ENCODE data around the gene NADSYN1. TPM values are rescaled to one million over a fixed set of nuclear protein-coding genes. Genes with fewer than 3 reads are reported as not detected.
"Not testable (repeated sequence)": the region's sequence is repeated elsewhere in the genome, so short reads cannot be mapped to it uniquely, and the experiment has no call there.

Gene NADSYN1
- total RNA-seq, 2 donors from 2014 or later = 133 to 178 TPM

DNA sequence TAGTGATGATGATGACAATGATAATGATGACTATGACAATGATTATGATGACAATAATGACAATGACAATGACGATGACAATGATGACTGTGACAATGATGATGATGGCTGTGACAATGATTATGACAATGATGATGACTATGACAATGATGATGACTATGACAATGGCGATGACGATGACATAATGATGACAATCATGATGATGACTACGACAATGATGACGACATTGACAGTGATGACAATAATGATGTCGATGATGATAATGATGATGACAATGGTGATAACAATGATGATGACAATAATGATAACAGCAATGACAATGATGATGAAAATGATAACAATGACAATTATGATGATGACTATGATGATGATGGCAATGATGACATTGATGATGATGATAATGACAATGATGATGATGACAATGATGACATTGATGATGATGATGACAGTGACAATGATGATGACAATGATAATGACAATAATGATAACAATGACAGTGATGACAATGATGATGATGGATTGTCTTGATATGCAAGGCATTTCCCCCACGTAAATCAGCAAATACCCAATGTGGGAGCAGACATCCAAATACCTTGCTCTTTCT is 42.5 kb upstream of the NADSYN1 start:
- H3K27me3 ChIP-seq = no peaks in the 10 kb centered on the region
- no peak for DNase-seq
- H3K4me1 ChIP-seq = no peaks in the 10 kb centered on the region
- TF ChIP-seq, protein P1, sequence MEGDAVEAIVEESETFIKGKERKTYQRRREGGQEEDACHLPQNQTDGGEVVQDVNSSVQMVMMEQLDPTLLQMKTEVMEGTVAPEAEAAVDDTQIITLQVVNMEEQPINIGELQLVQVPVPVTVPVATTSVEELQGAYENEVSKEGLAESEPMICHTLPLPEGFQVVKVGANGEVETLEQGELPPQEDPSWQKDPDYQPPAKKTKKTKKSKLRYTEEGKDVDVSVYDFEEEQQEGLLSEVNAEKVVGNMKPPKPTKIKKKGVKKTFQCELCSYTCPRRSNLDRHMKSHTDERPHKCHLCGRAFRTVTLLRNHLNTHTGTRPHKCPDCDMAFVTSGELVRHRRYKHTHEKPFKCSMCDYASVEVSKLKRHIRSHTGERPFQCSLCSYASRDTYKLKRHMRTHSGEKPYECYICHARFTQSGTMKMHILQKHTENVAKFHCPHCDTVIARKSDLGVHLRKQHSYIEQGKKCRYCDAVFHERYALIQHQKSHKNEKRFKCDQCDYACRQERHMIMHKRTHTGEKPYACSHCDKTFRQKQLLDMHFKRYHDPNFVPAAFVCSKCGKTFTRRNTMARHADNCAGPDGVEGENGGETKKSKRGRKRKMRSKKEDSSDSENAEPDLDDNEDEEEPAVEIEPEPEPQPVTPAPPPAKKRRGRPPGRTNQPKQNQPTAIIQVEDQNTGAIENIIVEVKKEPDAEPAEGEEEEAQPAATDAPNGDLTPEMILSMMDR (IDR thresholded peaks at IDR 0.05) = no peak
- H3K4me3 ChIP-seq = no peak overlapping the region
- no peak overlapping the region for H3K9ac ChIP-seq (ENCODE audit: low read depth in 2 of 2, low read length in 2 of 2)
- no peaks in the 10 kb centered on the region for H3K36me3 ChIP-seq
- intact Hi-C loops (cut with DNase I) = no loop called here
- H3K27ac ChIP-seq = no peak overlapping the region
- no peaks in the 10 kb centered on the region for H3K9me3 ChIP-seq

- no peaks in the 10 kb centered on the region for H3K4me1 ChIP-seq
- H3K27me3 ChIP-seq = no peaks in the 10 kb centered on the region
- intact Hi-C loops (cut with DNase I) = no loop called here
- no peak overlapping the region for H3K4me3 ChIP-seq
- TF ChIP-seq, protein P1 (IDR thresholded peaks at IDR 0.05) = no peak
- DNase-seq = no peak
- H3K27ac ChIP-seq = no peak overlapping the region
- H3K9me3 ChIP-seq = no peaks in the 10 kb centered on the region
- H3K9ac ChIP-seq (ENCODE audit: low read depth in 2 of 2, low read length in 2 of 2) = no peak overlapping the region
- H3K36me3 ChIP-seq = no peaks in the 10 kb centered on the region
Measured at GRCh38 chr11:71414645-71415044, 38.4 kb upstream of the NADSYN1 start.

GRCh38 chr11:71418643-71419042 is 34.4 kb upstream of the NADSYN1 start:
- no peak overlapping the region for H3K27ac ChIP-seq
- no peaks in the 10 kb centered on the region for H3K27me3 ChIP-seq
- H3K4me1 ChIP-seq = no peaks in the 10 kb centered on the region
- H3K9ac ChIP-seq (ENCODE audit: low read depth in 2 of 2, low read length in 2 of 2) = no peak overlapping the region
- H3K9me3 ChIP-seq = no peaks in the 10 kb centered on the region
- no peak for DNase-seq
- no peak overlapping the region for H3K4me3 ChIP-seq
- H3K36me3 ChIP-seq = no peaks in the 10 kb centered on the region
- TF ChIP-seq, protein P1 (IDR thresholded peaks at IDR 0.05) = no peak
- intact Hi-C loops (cut with DNase I) = no loop called here

GRCh38 chr11:71420455-71421241 is 32.4 kb upstream of the NADSYN1 start:
- Histone ChIP-seq H3K36me3 (no peaks in the 10 kb centered on the region), H3K27me3 (no peaks in the 10 kb centered on the region), H3K9me3 (no peaks in the 10 kb centered on the region), H3K27ac (no peak overlapping the region), H3K4me1 (no peaks in the 10 kb centered on the region), H3K4me3 (no peak overlapping the region), H3K9ac (ENCODE audit: low read depth in 2 of 2, low read length in 2 of 2) (no peak overlapping the region)
- DNase-seq = peak; percentile 53
- intact Hi-C loops (cut with DNase I) = loop anchor here (5.0 kb wide), 1 partner anchor 608 kb away; no protein-coding TSS in a partner anchor
- TF ChIP-seq, protein P1 (IDR thresholded peaks at IDR 0.05) = peak; percentile 64

DNA sequence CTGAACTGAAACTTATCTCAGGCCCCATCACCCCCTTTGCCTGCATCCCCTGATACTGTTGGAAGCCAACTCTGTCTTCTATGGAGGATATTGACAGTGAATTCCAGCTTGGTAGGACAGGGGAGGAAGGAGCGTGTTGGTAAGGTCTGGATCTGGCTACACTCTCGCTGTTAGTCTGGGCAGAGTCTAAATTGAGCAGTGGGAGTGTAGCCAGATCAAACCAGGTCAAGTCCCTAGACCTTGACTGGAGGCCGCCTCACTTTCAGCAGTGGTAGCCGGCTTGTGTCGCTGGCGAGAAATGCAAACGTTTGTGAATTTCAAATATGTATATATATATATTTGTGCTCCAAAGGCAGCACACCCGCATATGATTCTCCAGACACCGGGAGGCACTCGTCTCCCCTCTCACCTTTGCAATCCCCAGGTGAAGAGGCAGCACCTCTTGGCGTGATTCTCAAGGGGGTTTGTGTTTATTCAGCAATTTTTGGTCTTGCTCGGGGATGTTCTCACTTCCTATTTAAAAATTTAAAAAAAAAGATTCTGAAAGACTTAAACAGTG is 31.5 kb upstream of the NADSYN1 start:
- TF ChIP-seq, protein P1 (IDR thresholded peaks at IDR 0.05) = no peak
- intact Hi-C loops (cut with DNase I) = loop anchor here (5.0 kb wide), 1 partner anchor 609 kb away; no protein-coding TSS in a partner anchor
- Histone ChIP-seq H3K27ac (no peak overlapping the region), H3K9ac (ENCODE audit: low read depth in 2 of 2, low read length in 2 of 2) (no peak overlapping the region), H3K36me3 (no peaks in the 10 kb centered on the region), H3K9me3 (no peaks in the 10 kb centered on the region), H3K27me3 (no peaks in the 10 kb centered on the region), H3K4me1 (no peaks in the 10 kb centered on the region), H3K4me3 (no peak overlapping the region)
- DNase-seq = no peak

DNA sequence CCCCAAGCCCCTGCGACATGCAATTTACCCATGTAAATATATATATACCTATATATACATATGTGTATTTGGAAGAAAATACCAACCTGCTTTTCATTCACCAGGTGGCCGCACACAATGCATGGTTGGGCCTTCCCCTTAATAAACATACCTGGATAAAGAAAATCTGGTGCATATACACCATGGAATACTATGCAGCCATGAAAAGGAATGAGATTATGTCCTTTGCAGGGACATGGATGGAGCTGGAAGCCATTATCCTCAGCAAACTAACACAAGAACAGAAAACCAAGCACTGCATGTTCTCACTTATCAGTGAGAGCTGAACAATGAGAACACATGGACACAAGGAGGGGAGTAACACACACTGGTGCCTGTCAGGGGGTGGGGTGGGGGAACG is 30.7 kb upstream of the NADSYN1 start:
- not testable (repeated sequence) for H3K27ac ChIP-seq; H3K4me1 ChIP-seq; H3K9me3 ChIP-seq; H3K9ac ChIP-seq (ENCODE audit: low read depth in 2 of 2, low read length in 2 of 2); H3K27me3 ChIP-seq; H3K4me3 ChIP-seq; H3K36me3 ChIP-seq; DNase-seq
- intact Hi-C loops (cut with DNase I) = loop anchor here (5.0 kb wide), 1 partner anchor 610 kb away; no protein-coding TSS in a partner anchor
